Adrenal gland (tissue), 5 donors: Measurements from ENCODE around the gene PPP6R2.

Experiments
- CTCF ChIP-seq, 6 experiments: fragments of 450-650 bp in 4 of 6; fragments of 200-600 bp in 2 of 6; sonication (generic) in 1 of 6; IDR thresholded peaks; 1 replicate in 5 of 6; 2 replicates in 1 of 6; pipeline versions ENCODE4 v1.5.1 to v1.8.0; 2016 to 2021; ENCODE audit warnings: antibody characterized with exemption in 6 of 6, mild to moderate bottlenecking in 2 of 6, moderate library complexity in 1 of 6
- POLR2A ChIP-seq, 2 donors: fragments of 450-650 bp; IDR thresholded peaks; one replicate each; pipeline ENCODE4 v1.6.1; 2017; ENCODE audit warnings: antibody characterized with exemption in 2 of 2, mild to moderate bottlenecking in 2 of 2, moderate library complexity in 1 of 2
- donor health status: DM: no; HTN: no; CAD: no.

GRCh38 chr22:50357222-50357621 is 14.1 kb downstream of the PPP6R2 start:
- TF ChIP-seq CTCF (IDR thresholded peaks at IDR 0.05), result no peak
- no peak for TF ChIP-seq POLR2A (IDR thresholded peaks at IDR 0.05)
